Kidney (tissue), 14 donors: ENCODE data around the gene IQCK. TPM values are rescaled to one million over a fixed set of nuclear protein-coding genes. Genes with fewer than 3 reads are reported as not detected.
A peak's percentile ranks its signal among the peaks of the same experiment; 100 is the strongest.
"Not testable (repeated sequence)": the region's sequence is repeated elsewhere in the genome, so short reads cannot be mapped to it uniquely, and the experiment has no call there.

Experiments used
- DNase-seq, 5 donors: peaks; one replicate each; pipeline ENCODE4 v3.0.0-alpha.2; 2013 to 2020
- FAIRE-seq: peaks from 2 replicates; lab custom pipeline; 2012; peaks lifted over from hg19 to GRCh38; lab: Jason Lieb, UNC
- H3K27ac ChIP-seq, 2 donors: one replicate each; pipeline ENCODE4 v1.7.0; 2013; ENCODE audit warnings: low read depth in 2 of 2, low read length in 2 of 2, inconsistent platforms in 1 of 2
- H3K27me3 ChIP-seq: one replicate; pipeline ENCODE4 v1.7.1; 2013; ENCODE audit warnings: low read length, inconsistent platforms; ENCODE audit not compliant: control insufficient read depth, insufficient read depth
- H3K36me3 ChIP-seq, 3 donors: one replicate each; pipeline versions ENCODE4 v1.7.0 to v1.7.1; 2013; ENCODE audit warnings: low read length in 3 of 3, control low read depth in 1 of 3, inconsistent platforms in 1 of 3; ENCODE audit not compliant: insufficient read depth in 3 of 3, control insufficient read depth in 2 of 3
- H3K4me1 ChIP-seq, 3 donors: one replicate each; pipeline versions ENCODE4 v1.7.0 to v1.7.1; 2013; ENCODE audit warnings: low read length in 3 of 3, inconsistent platforms in 1 of 3, low read depth in 1 of 3; ENCODE audit not compliant: control insufficient read depth in 2 of 3, insufficient read depth in 2 of 3
- H3K4me3 ChIP-seq, 3 donors: one replicate each; pipeline versions ENCODE4 v1.7.0 to v1.8.1; 2013; ENCODE audit warnings: low read length in 3 of 3, control low read depth in 1 of 3, inconsistent platforms in 1 of 3
- H3K9ac ChIP-seq, 3 donors: one replicate each; pipeline versions ENCODE4 v1.7.0 to v1.7.1; 2013; ENCODE audit warnings: low read length in 3 of 3, control low read depth in 1 of 3, inconsistent platforms in 1 of 3
- H3K9me3 ChIP-seq, 3 donors: one replicate each; pipeline versions ENCODE4 v1.7.0 to v1.7.1; 2013; ENCODE audit warnings: low read length in 3 of 3, control low read depth in 1 of 3, inconsistent platforms in 1 of 3; ENCODE audit not compliant: control insufficient read depth in 2 of 3, insufficient read depth in 1 of 3
- CTCF ChIP-seq: IDR thresholded peaks from 3 replicates; pipeline ENCODE4 v1.5.1; 2012; ENCODE audit warnings: mild to moderate bottlenecking, moderate library complexity, borderline replicate concordance; ENCODE audit not compliant: insufficient read depth; ENCODE audit errors: extremely low read depth
- intact Hi-C: fragments of 100-400 bp; cut with DNase I; formaldehyde crosslinking; loops from one replicate; pipeline ENCODE4 v1.11.1; 2022
- polyA plus RNA-seq: library from polyadenylated mRNA; stranded (reverse); fragments of 350-450 nt; fragmentation: Illumina TruSeq; extraction: RNeasy Lipid Tissue Mini Kit (QIAGEN cat#74804); gene quantifications from one replicate; pipeline ENCODE4 v1.2.3, GENCODE V29; 2014; ENCODE audit warnings: low read depth, low replicate concordance; ENCODE audit not compliant: insufficient read depth
- total RNA-seq: library from RNA; stranded (reverse); fragmentation: NEBNext Ultra II Directional; extraction: Animal tissue kit (Norgen Biotek cat#: 25700); gene quantifications from one replicate; pipeline ENCODE4 v1.2.1, GENCODE V29; 2021
- donor health status: control.
- donor health status: control.
- donor health status: control.
- donor health status: control.
- donor health status: control.
- donor health status: DM: yes; HTN: yes; CAD: no.
- donor health status: Normal renal cell carcinoma (clear cell type).

Gene IQCK
- total and polyA plus RNA-seq, 2 donors from 2014 or later, result 35.4 to 38.1 TPM

DNA sequence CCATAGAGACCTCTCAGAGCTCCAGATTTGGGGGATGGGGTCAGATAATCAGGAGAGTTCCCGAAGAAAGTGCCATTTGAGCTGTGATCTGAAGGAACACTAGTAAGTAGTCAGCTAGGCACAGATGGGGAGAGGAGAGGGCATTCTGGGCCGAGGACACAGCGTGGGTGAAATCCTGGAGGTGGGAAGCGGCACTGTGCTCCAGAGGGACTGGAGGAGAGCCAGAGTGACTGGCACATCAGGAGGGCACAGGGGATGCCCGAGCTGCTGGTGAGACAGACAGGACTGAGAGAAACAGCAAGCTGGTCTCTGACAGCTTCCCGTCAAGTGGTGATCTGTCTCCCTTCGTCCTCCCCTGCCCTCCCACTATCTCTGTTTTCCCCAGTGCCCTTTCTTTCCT is 40.7 kb upstream of the IQCK start:
- DNase-seq (no peak), FAIRE-seq (no peak)
- Histone ChIP-seq H3K27me3 (no peaks in the 10 kb centered on the region), H3K4me3 (no peak overlapping the region), H3K36me3 (peaks cover 0 to 10% (median 6%) of the 10 kb centered on the region in 3 donors), H3K9ac (no peak overlapping the region), H3K9me3 (no peaks in the 10 kb centered on the region), H3K4me1 (no peaks in the 10 kb centered on the region), H3K27ac (no peak overlapping the region)
- intact Hi-C loops, result no loop called here
- no peak for TF ChIP-seq CTCF

DNA sequence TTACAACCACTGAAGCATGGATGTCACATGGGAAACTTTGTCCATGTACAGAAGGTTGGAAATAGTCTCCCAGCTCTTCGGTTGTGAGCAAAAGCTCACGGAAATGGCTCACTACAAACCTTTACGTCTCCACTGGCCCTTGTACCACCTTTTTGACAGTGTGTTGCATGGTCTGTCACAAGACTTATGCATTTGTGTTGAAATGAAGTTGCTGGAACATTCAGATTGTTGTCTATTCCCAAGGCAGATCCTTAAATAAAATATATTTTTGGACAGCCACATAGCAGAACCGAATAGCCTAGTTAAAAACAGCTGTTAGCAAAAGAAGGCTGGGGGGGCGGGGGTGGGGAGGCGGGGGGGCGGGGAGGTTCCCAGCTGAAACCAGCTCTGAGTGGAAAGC is 39.3 kb upstream of the IQCK start:
- FAIRE-seq (no peak), DNase-seq (no peak)
- Histone ChIP-seq H3K4me3 (no peak overlapping the region), H3K27me3 (no peaks in the 10 kb centered on the region), H3K4me1 (no peaks in the 10 kb centered on the region), H3K27ac (no peak overlapping the region), H3K36me3 (peaks cover 5 to 15% (median 9%) of the 10 kb centered on the region in 3 donors), H3K9me3 (no peaks in the 10 kb centered on the region), H3K9ac (no peak overlapping the region)
- intact Hi-C loops, result no loop called here
- TF ChIP-seq CTCF, result no peak

DNA sequence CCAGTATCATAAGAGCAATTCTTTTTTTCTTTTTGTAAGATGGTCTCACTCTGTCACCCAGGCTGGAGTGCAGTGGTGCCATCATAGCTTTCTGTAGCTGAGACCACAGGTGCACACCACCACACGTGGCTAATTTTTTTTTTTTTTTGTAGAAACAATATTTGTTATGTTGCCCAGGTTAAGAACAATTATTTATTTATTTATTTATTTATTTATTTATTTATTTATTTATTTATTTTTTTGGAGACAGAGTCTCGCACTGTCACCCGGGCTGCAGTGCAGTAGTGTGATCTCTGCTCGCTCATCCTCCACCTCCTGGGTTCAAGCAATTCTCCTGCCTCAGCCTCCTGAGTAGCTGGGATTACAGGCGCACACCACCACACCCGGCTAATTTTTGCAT is 38.8 kb upstream of the IQCK start:
- FAIRE-seq, H3K9me3 ChIP-seq, H3K4me1 ChIP-seq, intact Hi-C loops, H3K4me3 ChIP-seq, H3K9ac ChIP-seq, H3K27ac ChIP-seq, H3K27me3 ChIP-seq, DNase-seq: not testable (repeated sequence)
- peaks cover 5 to 19% (median 9%) of the 10 kb centered on the region in 3 donors for H3K36me3 ChIP-seq

- H3K4me3 ChIP-seq, result no peak overlapping the region
- no peaks in the 10 kb centered on the region for H3K27me3 ChIP-seq
- no peak overlapping the region for H3K9ac ChIP-seq
- H3K36me3 ChIP-seq, result peaks cover 9 to 30% (median 14%) of the 10 kb centered on the region in 3 donors
- H3K4me1 ChIP-seq, result no peaks in the 10 kb centered on the region
- H3K27ac ChIP-seq, result no peak overlapping the region
- TF ChIP-seq CTCF, result no peak
- peaks cover 0 to 2% (median 0%) of the 10 kb centered on the region in 3 donors for H3K9me3 ChIP-seq
- intact Hi-C loops, result no loop called here
- FAIRE-seq (no peak), DNase-seq (peak in 4 of 5 donors; percentile 31 to 71 (median 56))
Measured at GRCh38 chr16:19680881-19681340, 37.2 kb upstream of the IQCK start.
